IPS DF 6.9 (cell line): ENCODE measurements around the gene ARIH2.

Experiments
- DNase-seq: peaks from one replicate; pipeline ENCODE4 v3.0.0-alpha.2; 2013; ENCODE audit warnings: low read depth, low spot score
- H3K27ac ChIP-seq: one replicate; pipeline ENCODE4 v1.5.1; 2013; ENCODE audit warnings: low read length, control low read depth
- H3K27me3 ChIP-seq: 2 replicates; pipeline ENCODE4 v1.6.1; 2013; ENCODE audit warnings: mild to moderate bottlenecking, low read length; ENCODE audit not compliant: control insufficient read depth, insufficient read depth
- H3K36me3 ChIP-seq: 2 replicates; pipeline ENCODE4 v1.6.1; 2013; ENCODE audit warnings: low read length; ENCODE audit not compliant: control insufficient read depth, insufficient read depth
- H3K4me1 ChIP-seq: 2 replicates; pipeline ENCODE4 v1.6.1; 2013; ENCODE audit warnings: low read length; ENCODE audit not compliant: control insufficient read depth, insufficient read depth
- H3K4me3 ChIP-seq: 2 replicates; pipeline ENCODE4 v1.5.1; 2013; ENCODE audit warnings: mild to moderate bottlenecking, low read length
- H3K9me3 ChIP-seq: 2 replicates; pipeline ENCODE4 v1.6.1; 2013; ENCODE audit warnings: low read length, inconsistent platforms; ENCODE audit not compliant: control insufficient read depth, insufficient read depth
- WGBS: extraction: QIAGEN DNeasy Blood & Tissue Kit; methylation state at CpG from one replicate; pipeline ENCODE4 v1.1.7; 2013; ENCODE audit warnings: mixed read lengths, missing lambda C conversion rate; ENCODE audit not compliant: insufficient read length, insufficient coverage; 5-methylcytosine and 5-hydroxymethylcytosine counted together

The ARIH2 gene

GRCh38 chr3:49027634-49028033 lies 109.0 kb downstream of the ARIH2 start:
- Histone ChIP-seq H3K4me1 (0 out of 2 replicates have a peak, but pooled peaks cover 2% of the 10 kb centered on the region), H3K27me3 (no peaks in the 10 kb centered on the region), H3K4me3 (no peak overlapping the region), H3K36me3 (peaks cover 41% of the 10 kb centered on the region), H3K9me3 (no peaks in the 10 kb centered on the region), H3K27ac (no peak overlapping the region)
- no peak for DNase-seq
- no CpG with 5 or more reads among the region's 9 CpGs for WGBS

GRCh38 chr3:49028298-49028672 lies 109.6 kb downstream of the ARIH2 start:
- 0 out of 2 replicates have a peak, but pooled peaks cover 2% of the 10 kb centered on the region for H3K4me1 ChIP-seq
- H3K36me3 ChIP-seq = peaks cover 46% of the 10 kb centered on the region
- no CpG with 5 or more reads among the region's 4 CpGs for WGBS
- H3K27ac ChIP-seq = no peak overlapping the region
- no peak for DNase-seq
- no peaks in the 10 kb centered on the region for H3K27me3 ChIP-seq
- peak overlapping the region; percentile 49; the same call in 1 of the 2 replicates for H3K4me3 ChIP-seq
- H3K9me3 ChIP-seq = no peaks in the 10 kb centered on the region

GRCh38 chr3:49028673-49029562 lies 110.3 kb downstream of the ARIH2 start, which contains the start of gene IMPDH2:
IMPDH2 (minus strand) TSS chr3:49029398; CDS start chr3:49029350, 48 bp downstream.
- Histone ChIP-seq H3K27me3 (no peaks in the 10 kb centered on the region), H3K4me3 (peak within 1 kb of the TSS; percentile 49; the same call in 1 of the 2 replicates), H3K36me3 (peaks cover 42% of the 10 kb centered on the region), H3K9me3 (no peaks in the 10 kb centered on the region), H3K27ac (no peak within 1 kb of the TSS), H3K4me1 (0 out of 2 replicates have a peak, but pooled peaks cover 2% of the 10 kb centered on the region)
- DNase-seq = peak; percentile 64
- no CpG with 5 or more reads among the region's 55 CpGs for WGBS

GRCh38 chr3:49029563-49029884 lies 110.9 kb downstream of the ARIH2 start:
- no peaks in the 10 kb centered on the region for H3K27me3 ChIP-seq
- 0 out of 2 replicates have a peak, but pooled peaks cover 2% of the 10 kb centered on the region for H3K4me1 ChIP-seq
- no peak overlapping the region for H3K27ac ChIP-seq
- H3K36me3 ChIP-seq = peaks cover 37% of the 10 kb centered on the region
- WGBS = no CpG with 5 or more reads among the region's 7 CpGs
- no peak overlapping the region; the same call in 1 of the 2 replicates for H3K4me3 ChIP-seq
- no peaks in the 10 kb centered on the region for H3K9me3 ChIP-seq
- DNase-seq = no peak

- Histone ChIP-seq H3K27me3 (no peaks in the 10 kb centered on the region), H3K9me3 (no peaks in the 10 kb centered on the region), H3K36me3 (peaks cover 31% of the 10 kb centered on the region), H3K27ac (no peak overlapping the region), H3K4me1 (0 out of 2 replicates have a peak, but pooled peaks cover 2% of the 10 kb centered on the region), H3K4me3 (no peak overlapping the region)
- no peak for DNase-seq
- WGBS = no CpG with 5 or more reads among the region's 6 CpGs
Measured at GRCh38 chr3:49030321-49030720, 111.7 kb downstream of the ARIH2 start.

GRCh38 chr3:49032646-49033304 lies 114.1 kb downstream of the ARIH2 start:
- no peak overlapping the region for H3K27ac ChIP-seq
- H3K9me3 ChIP-seq = no peaks in the 10 kb centered on the region
- H3K4me1 ChIP-seq = 0 out of 2 replicates have a peak, but pooled peaks cover 2% of the 10 kb centered on the region
- no peaks in the 10 kb centered on the region for H3K27me3 ChIP-seq
- no peak overlapping the region for H3K4me3 ChIP-seq
- no peak for DNase-seq
- H3K36me3 ChIP-seq = peaks cover 16% of the 10 kb centered on the region
- no CpG with 5 or more reads among the region's 6 CpGs for WGBS

GRCh38 chr3:49034650-49035049 lies 116.0 kb downstream of the ARIH2 start:
- no peak for DNase-seq
- no CpG with 5 or more reads among the region's 2 CpGs for WGBS
- Histone ChIP-seq H3K9me3 (no peaks in the 10 kb centered on the region), H3K36me3 (peaks cover 16% of the 10 kb centered on the region), H3K4me1 (no peaks in the 10 kb centered on the region), H3K27me3 (no peaks in the 10 kb centered on the region), H3K27ac (no peak overlapping the region), H3K4me3 (no peak overlapping the region)

GRCh38 chr3:49035281-49035680 lies 116.6 kb downstream of the ARIH2 start:
- no peak overlapping the region for H3K4me3 ChIP-seq
- DNase-seq = no peak
- no CpG with 5 or more reads among the region's 3 CpGs for WGBS
- no peaks in the 10 kb centered on the region for H3K4me1 ChIP-seq
- no peaks in the 10 kb centered on the region for H3K9me3 ChIP-seq
- no peak overlapping the region for H3K27ac ChIP-seq
- H3K27me3 ChIP-seq = no peaks in the 10 kb centered on the region
- peaks cover 16% of the 10 kb centered on the region for H3K36me3 ChIP-seq
